ENCODE results near the gene C10orf90. TPM values are rescaled to one million over a fixed set of nuclear protein-coding genes. Genes with fewer than 3 reads are reported as not detected.

C10orf90 gene
- total RNA-seq, 4 donors from 2014 or later = 0.06 TPM; not detected in 3

DNA sequence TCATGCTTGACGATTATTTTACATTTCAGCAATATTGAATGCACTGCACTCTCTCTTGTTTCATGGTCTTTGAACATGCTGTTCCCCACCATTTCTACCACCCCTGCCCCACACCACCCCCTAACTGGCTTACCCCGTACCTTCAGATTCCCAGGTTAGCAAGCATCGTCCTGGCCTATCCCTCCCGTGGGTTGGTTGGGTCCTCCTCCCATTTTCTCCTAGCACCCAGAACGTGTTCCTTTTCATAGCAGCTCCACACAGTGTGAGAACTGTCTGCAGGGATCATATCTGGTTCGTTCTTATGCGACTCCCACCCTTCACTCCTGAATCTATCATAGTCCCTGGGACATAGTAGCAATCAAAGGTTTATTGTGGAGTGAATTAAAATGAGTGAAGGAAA is 48.6 kb downstream of the C10orf90 start:
- H3K27me3 ChIP-seq = no peaks in the 10 kb centered on the region
- H3K9me3 ChIP-seq = peaks cover 0 to 4% (median 0%) of the 10 kb centered on the region in 4 donors
- WGBS = 88% methylated on average over 7 of the region's 7 CpGs
- no peaks in the 10 kb centered on the region for H3K36me3 ChIP-seq
- no peaks in the 10 kb centered on the region for H3K4me1 ChIP-seq
- H3K27ac ChIP-seq (replicated peaks in 1 of 4) = no peak overlapping the region
- intact Hi-C loops (cut with DNase I) = no loop called here
- no peak for TF ChIP-seq POLR2AphosphoS5 (IDR thresholded peaks at IDR 0.05)
- TF ChIP-seq CTCF (IDR thresholded peaks at IDR 0.05) = no peak
- TF ChIP-seq EP300 (IDR thresholded peaks at IDR 0.05) = no peak
- TF ChIP-seq POLR2A (IDR thresholded peaks at IDR 0.05; ENCODE audit: low read depth) = no peak
- DNase-seq (ENCODE audit: extremely low spot score) = no peak
- no peak overlapping the region for H3K4me3 ChIP-seq

DNA sequence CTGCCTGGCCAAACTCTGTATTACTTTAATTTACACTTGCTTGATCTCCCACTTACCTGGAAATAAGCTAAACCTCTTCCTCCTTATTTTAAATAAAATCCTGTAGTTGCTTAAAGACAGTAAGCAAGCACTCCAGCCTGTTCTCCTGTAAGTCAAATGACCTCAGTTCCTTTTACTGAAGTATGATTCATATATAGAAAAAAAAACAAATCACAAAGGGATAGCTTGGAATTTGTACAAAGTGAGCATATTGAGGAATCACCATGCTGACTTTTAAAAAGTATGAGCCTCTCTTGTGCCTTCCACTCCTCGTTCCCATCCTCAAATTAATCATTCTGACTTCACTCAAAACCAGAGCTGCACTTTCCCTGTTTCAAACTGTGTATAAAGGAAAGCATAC is 52.0 kb downstream of the C10orf90 start:
- Histone ChIP-seq H3K9me3 (peaks cover 0 to 4% (median 0%) of the 10 kb centered on the region in 4 donors), H3K36me3 (no peaks in the 10 kb centered on the region), H3K27me3 (no peaks in the 10 kb centered on the region), H3K27ac (replicated peaks in 1 of 4) (no peak overlapping the region), H3K4me1 (no peaks in the 10 kb centered on the region), H3K4me3 (no peak overlapping the region)
- no peak for DNase-seq (ENCODE audit: extremely low spot score)
- no peak for TF ChIP-seq CTCF (IDR thresholded peaks at IDR 0.05)
- no peak for TF ChIP-seq POLR2A (IDR thresholded peaks at IDR 0.05; ENCODE audit: low read depth)
- no peak for TF ChIP-seq EP300 (IDR thresholded peaks at IDR 0.05)
- 28% methylated on average over 1 of the region's 1 CpG for WGBS
- intact Hi-C loops (cut with DNase I) = no loop called here

GRCh38 chr10:126617733-126618132 is 52.8 kb downstream of the C10orf90 start:
- 83% methylated on average over 3 of the region's 3 CpGs for WGBS
- intact Hi-C loops (cut with DNase I) = no loop called here
- TF ChIP-seq CTCF (IDR thresholded peaks at IDR 0.05) (no peak), POLR2AphosphoS5 (IDR thresholded peaks at IDR 0.05) (no peak), EP300 (IDR thresholded peaks at IDR 0.05) (no peak)

DNA sequence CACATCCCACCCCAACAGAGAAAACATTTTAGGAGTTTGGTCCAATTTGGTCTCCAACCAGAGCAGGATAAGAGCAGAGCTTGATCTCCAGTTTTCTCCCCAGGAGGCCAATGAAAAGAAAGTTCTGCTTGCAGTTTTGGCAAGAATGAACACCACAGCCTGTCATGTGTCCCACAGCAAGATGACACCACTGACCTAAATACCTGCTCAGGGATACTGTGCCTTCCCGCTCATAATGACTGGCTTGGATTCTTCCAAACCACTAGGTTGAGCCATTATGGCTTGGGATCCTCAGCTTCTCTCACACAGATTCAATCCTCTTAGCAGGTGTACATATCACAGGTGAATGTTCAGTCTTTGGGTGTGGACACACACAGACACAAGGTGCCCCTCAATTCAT is 53.3 kb downstream of the C10orf90 start:
- H3K36me3 ChIP-seq = no peaks in the 10 kb centered on the region
- WGBS = 90% methylated on average over 1 of the region's 1 CpG
- H3K27me3 ChIP-seq = no peaks in the 10 kb centered on the region
- no peak overlapping the region for H3K4me3 ChIP-seq
- H3K27ac ChIP-seq (replicated peaks in 1 of 4) = no peak overlapping the region
- intact Hi-C loops (cut with DNase I) = no loop called here
- H3K9me3 ChIP-seq = peaks cover 0 to 4% (median 0%) of the 10 kb centered on the region in 4 donors
- TF ChIP-seq POLR2A (IDR thresholded peaks at IDR 0.05; ENCODE audit: low read depth) (no peak), CTCF (IDR thresholded peaks at IDR 0.05) (no peak), POLR2AphosphoS5 (IDR thresholded peaks at IDR 0.05) (no peak), EP300 (IDR thresholded peaks at IDR 0.05) (no peak)
- no peak for DNase-seq (ENCODE audit: extremely low spot score)
- H3K4me1 ChIP-seq = no peaks in the 10 kb centered on the region

More at GRCh38 chr10:126617733-126618132, 52.8 kb downstream of the C10orf90 start:
- no peaks in the 10 kb centered on the region for H3K36me3 ChIP-seq
- H3K4me1 ChIP-seq = no peaks in the 10 kb centered on the region
- no peak overlapping the region for H3K4me3 ChIP-seq
- no peak for DNase-seq (ENCODE audit: extremely low spot score)
- H3K27me3 ChIP-seq = no peaks in the 10 kb centered on the region
- no peak overlapping the region for H3K27ac ChIP-seq (replicated peaks in 1 of 4)
- H3K9me3 ChIP-seq = peaks cover 0 to 4% (median 0%) of the 10 kb centered on the region in 4 donors

GRCh38 chr10:126616737-126617136 is 53.8 kb downstream of the C10orf90 start:
- Histone ChIP-seq H3K4me3 (no peak overlapping the region), H3K27me3 (no peaks in the 10 kb centered on the region), H3K27ac (replicated peaks in 1 of 4) (no peak overlapping the region), H3K9me3 (peaks cover 0 to 4% (median 0%) of the 10 kb centered on the region in 4 donors), H3K36me3 (no peaks in the 10 kb centered on the region), H3K4me1 (no peaks in the 10 kb centered on the region)
- WGBS = 39% methylated on average over 3 of the region's 3 CpGs
- TF ChIP-seq EP300 (IDR thresholded peaks at IDR 0.05) (no peak), CTCF (IDR thresholded peaks at IDR 0.05) (no peak), POLR2AphosphoS5 (IDR thresholded peaks at IDR 0.05) (no peak), POLR2A (IDR thresholded peaks at IDR 0.05; ENCODE audit: low read depth) (no peak)
- no peak for DNase-seq (ENCODE audit: extremely low spot score)
- intact Hi-C loops (cut with DNase I) = no loop called here
